ENCODE results near the gene SPAST. TPM values are rescaled to one million over a fixed set of nuclear protein-coding genes. Genes with fewer than 3 reads are reported as not detected.

The SPAST gene
- total RNA-seq, 4 donors from 2014 or later = 13.2 to 23.3 (median 15.9) TPM

DNA sequence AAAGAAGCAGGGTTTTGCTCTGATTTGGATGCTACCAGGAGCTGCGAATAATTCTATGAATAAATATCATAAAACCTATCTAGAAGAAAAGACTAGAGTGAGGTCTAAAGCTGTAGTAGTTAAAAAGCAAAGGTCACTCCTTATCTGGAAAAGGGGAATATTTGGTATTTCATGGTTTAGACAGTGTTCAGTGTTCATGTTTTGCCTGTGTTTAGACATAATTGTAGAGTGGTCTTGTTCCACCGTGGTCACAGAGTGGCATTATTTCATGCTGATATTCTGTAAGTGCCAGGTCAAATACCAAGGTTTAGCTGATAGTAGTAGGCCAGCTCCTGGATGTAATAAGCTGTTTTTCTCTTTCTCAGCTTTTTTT lies 10.8 kb downstream of the SPAST start:
- no peak for ATAC-seq (ENCODE audit: low FRiP score)
- TF ChIP-seq, protein P1, sequence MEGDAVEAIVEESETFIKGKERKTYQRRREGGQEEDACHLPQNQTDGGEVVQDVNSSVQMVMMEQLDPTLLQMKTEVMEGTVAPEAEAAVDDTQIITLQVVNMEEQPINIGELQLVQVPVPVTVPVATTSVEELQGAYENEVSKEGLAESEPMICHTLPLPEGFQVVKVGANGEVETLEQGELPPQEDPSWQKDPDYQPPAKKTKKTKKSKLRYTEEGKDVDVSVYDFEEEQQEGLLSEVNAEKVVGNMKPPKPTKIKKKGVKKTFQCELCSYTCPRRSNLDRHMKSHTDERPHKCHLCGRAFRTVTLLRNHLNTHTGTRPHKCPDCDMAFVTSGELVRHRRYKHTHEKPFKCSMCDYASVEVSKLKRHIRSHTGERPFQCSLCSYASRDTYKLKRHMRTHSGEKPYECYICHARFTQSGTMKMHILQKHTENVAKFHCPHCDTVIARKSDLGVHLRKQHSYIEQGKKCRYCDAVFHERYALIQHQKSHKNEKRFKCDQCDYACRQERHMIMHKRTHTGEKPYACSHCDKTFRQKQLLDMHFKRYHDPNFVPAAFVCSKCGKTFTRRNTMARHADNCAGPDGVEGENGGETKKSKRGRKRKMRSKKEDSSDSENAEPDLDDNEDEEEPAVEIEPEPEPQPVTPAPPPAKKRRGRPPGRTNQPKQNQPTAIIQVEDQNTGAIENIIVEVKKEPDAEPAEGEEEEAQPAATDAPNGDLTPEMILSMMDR (IDR thresholded peaks at IDR 0.05) = no peak
- no peak for DNase-seq (ENCODE audit: low spot score)

DNA sequence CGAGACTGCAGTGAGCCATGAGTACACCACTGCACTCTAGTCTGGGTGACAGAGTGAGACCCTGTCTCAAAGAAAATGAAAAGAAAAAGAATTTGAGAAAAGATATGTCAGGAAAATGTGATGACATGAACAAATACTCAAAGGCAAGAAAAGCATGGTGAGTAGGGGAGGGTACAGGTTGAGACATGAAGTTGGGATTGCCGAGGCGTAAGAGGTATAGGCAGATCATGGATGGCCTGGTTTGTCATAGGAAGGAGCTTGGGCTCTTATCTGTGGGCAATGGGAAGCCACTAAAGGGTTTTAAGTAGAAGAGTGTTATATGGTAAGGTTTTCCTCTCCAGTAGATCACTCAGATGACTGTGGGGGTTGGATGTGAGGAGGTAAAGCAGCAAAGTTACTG lies 32.3 kb downstream of the SPAST start:
- no peak for ATAC-seq (ENCODE audit: low FRiP score)
- TF ChIP-seq, protein P1 (IDR thresholded peaks at IDR 0.05) = no peak

DNA sequence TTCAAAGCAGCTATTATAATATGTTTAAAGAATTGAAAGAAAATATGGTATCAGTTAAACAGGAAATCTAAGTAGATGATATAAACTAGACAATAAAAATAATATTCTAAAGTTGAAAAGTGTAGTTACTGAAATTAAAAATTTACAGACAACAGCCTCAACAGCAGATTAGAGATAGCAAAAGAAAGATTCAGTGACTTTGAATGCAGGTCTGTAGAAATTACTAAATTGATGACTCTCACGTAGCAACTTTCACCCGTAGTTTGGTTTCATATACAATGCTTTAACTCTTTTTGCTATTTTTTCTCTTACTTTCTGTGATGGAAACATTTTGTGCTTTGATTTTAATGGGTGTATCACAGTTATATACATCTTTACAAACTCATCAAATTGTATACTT lies 44.8 kb downstream of the SPAST start:
- ATAC-seq (ENCODE audit: low FRiP score) = no peak
- DNase-seq (ENCODE audit: low spot score) = no peak
- TF ChIP-seq, protein P1 (IDR thresholded peaks at IDR 0.05) = no peak

More for the DNA sequence above, 32.3 kb downstream of the SPAST start:
- DNase-seq (ENCODE audit: low spot score) = no peak

DNA sequence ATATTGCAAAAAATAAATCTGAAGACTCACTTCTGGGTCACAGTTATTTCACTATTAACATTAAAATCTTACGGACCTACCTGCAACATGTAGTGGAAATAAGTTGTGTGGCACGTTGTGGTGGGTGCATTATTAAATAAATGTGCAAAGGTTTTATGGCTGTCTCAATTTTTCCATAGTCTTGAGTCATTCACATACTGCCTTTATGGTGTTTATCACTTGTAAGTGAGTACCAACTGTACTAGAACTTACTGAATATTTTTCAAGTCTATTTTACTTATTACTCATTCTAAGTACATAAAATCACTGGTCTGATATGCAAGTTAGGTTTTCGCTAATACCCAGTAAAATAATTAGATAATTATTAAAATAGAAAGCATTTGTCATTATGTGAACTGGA lies 54.7 kb downstream of the SPAST start:
- TF ChIP-seq, protein P1 (IDR thresholded peaks at IDR 0.05) = no peak
- no peak for DNase-seq (ENCODE audit: low spot score)
- no peak for ATAC-seq (ENCODE audit: low FRiP score)

DNA sequence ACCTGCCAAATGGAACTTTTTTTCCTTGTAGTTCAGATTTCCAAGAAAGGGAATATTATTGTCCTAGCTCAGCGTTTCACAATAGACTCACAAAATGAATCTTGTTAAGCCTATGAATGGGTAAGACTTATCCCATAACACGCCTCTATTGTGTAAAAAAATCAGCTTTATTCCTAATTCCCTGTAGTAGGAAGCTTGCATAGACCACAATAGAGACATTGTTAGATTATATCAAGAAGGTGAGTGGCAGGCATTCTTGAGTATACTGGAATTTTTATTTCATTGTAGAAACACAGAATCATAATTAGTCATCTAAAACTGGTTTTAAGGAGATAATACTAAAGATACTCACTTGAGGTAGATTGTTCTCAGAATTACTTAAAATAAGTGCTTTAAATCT lies 55.8 kb downstream of the SPAST start:
- TF ChIP-seq, protein P1 (IDR thresholded peaks at IDR 0.05) = no peak
- DNase-seq (ENCODE audit: low spot score) = no peak
- ATAC-seq (ENCODE audit: low FRiP score) = no peak

DNA sequence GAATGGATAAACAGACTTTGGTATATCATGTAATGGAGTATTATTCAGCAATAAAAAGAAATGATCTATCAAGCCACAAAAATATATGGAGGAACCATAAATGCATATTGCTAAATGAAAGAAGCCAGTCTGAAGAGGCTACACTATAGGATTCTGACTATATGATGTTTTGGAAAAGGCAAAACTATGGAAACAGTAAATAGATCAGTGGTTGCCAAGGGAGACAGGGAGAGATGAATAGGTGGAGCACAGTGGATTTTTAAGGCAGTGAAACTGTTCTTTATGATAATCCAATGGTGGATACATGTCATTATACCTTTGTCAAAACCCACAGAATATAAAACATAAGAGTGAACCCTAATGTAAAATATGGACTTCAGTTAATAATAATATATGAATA lies 61.3 kb downstream of the SPAST start:
- DNase-seq (ENCODE audit: low spot score) (no peak), ATAC-seq (ENCODE audit: low FRiP score) (no peak)
- TF ChIP-seq, protein P1 (IDR thresholded peaks at IDR 0.05) = no peak

DNA sequence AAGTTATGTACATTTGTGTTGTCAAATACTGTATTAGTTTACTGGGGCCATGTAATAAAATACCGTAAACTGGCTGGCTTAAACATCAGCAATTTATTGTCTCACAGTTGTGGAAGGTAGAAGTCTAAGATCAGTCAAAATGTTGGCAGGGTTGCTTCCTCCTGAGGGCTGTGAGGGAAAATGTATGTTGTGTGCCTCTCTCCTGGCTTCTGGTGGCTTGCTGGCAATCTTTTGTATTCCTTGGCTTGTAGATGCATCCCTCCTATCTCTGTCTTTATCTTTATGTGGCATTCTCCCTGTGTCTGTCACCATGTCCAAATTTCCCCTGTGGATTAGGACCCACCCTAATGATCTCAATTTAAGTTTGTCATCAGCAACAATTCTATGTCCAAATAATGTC lies 65.3 kb downstream of the SPAST start:
- DNase-seq (ENCODE audit: low spot score) = no peak
- ATAC-seq (ENCODE audit: low FRiP score) = no peak
- TF ChIP-seq, protein P1 (IDR thresholded peaks at IDR 0.05) = no peak
